Smooth muscle cell (in vitro differentiated cells): Measurements from ENCODE around the gene SPTBN4. TPM values are rescaled to one million over a fixed set of nuclear protein-coding genes. Genes with fewer than 3 reads are reported as not detected.

Source experiments
- DNase-seq: peaks from one replicate; lab custom pipeline; 2025; ENCODE audit not compliant: unreplicated experiment; lab: John Stamatoyannopoulos, UW
- H2AFZ ChIP-seq: fragments of 200-600 bp; sonication (generic); 2 replicates; pipeline ENCODE4 v1.6.0; 2016; ENCODE audit warnings: antibody characterized with exemption, low read depth, mild to moderate bottlenecking
- H3F3A ChIP-seq: fragments of 200-600 bp; sonication (generic); 2 replicates; pipeline ENCODE4 v1.6.0; 2017; ENCODE audit warnings: antibody characterized with exemption, low read depth
- H3K27ac ChIP-seq: fragments of 200-600 bp; sonication (generic); 2 replicates; pipeline ENCODE4 v1.5.1; 2016; ENCODE audit warnings: low read depth, mild to moderate bottlenecking
- H3K27me3 ChIP-seq: fragments of 200-600 bp; sonication (generic); 2 replicates; pipeline ENCODE4 v1.6.1; 2016; ENCODE audit warnings: low read depth, mild to moderate bottlenecking
- H3K36me3 ChIP-seq: fragments of 200-600 bp; sonication (generic); 2 replicates; pipeline ENCODE4 v1.5.1; 2016; ENCODE audit warnings: low read depth
- H3K4me1 ChIP-seq: fragments of 200-600 bp; sonication (generic); 2 replicates; pipeline ENCODE4 v1.5.1; 2016; ENCODE audit warnings: low read depth
- H3K4me2 ChIP-seq: fragments of 200-600 bp; sonication (generic); 2 replicates; pipeline ENCODE4 v1.6.0; 2016; ENCODE audit warnings: mild to moderate bottlenecking
- H3K4me3 ChIP-seq: fragments of 200-600 bp; sonication (generic); 2 replicates; pipeline ENCODE4 v1.5.1; 2016; ENCODE audit warnings: mild to moderate bottlenecking
- H3K79me2 ChIP-seq: fragments of 200-600 bp; sonication (generic); 2 replicates; pipeline ENCODE4 v1.6.0; 2016; ENCODE audit warnings: low read depth, mild to moderate bottlenecking
- H3K9ac ChIP-seq: fragments of 200-600 bp; sonication (generic); 2 replicates; pipeline ENCODE4 v1.6.0; 2016; ENCODE audit warnings: low read depth
- H3K9me3 ChIP-seq: fragments of 200-600 bp; sonication (generic); replicated peaks from 2 replicates; pipeline ENCODE4 v1.5.1; 2016; ENCODE audit warnings: low read depth
- H4K20me1 ChIP-seq: fragments of 200-600 bp; sonication (generic); 2 replicates; pipeline ENCODE4 v1.6.0; 2016; ENCODE audit warnings: low read depth
- WGBS: methylation state at CpG from one replicate; pipeline ENCODE4 v1.1.7; 2016; ENCODE audit warnings: low lambda C conversion rate; 5-methylcytosine and 5-hydroxymethylcytosine counted together
- polyA plus RNA-seq: library from polyadenylated mRNA; unstranded; fragments of >200 nt; fragmentation: Nextera tagmentation; extraction: Ambion mirVana; gene quantifications from 2 replicates; pipeline ENCODE4 v1.2.1, GENCODE V29; 2016
- total RNA-seq: library from RNA; depleted of rRNA; stranded (reverse); fragments of >200 nt; gene quantifications from 2 replicates; pipeline ENCODE4 v1.2.3, GENCODE V29; 2014
- TF ChIP-seq, protein P1 (sequence below): fragments of 200-600 bp; sonication (generic); IDR thresholded peaks from 2 replicates; pipeline ENCODE4 v1.5.1; 2017; ENCODE audit warnings: borderline replicate concordance, mild to moderate bottlenecking, antibody characterized with exemption; ENCODE audit not compliant: insufficient read depth, poor library complexity, severe bottlenecking

Gene SPTBN4
- total and polyA plus RNA-seq, 2 experiments from 2014 or later: 1.0 to 1.2 TPM

DNA sequence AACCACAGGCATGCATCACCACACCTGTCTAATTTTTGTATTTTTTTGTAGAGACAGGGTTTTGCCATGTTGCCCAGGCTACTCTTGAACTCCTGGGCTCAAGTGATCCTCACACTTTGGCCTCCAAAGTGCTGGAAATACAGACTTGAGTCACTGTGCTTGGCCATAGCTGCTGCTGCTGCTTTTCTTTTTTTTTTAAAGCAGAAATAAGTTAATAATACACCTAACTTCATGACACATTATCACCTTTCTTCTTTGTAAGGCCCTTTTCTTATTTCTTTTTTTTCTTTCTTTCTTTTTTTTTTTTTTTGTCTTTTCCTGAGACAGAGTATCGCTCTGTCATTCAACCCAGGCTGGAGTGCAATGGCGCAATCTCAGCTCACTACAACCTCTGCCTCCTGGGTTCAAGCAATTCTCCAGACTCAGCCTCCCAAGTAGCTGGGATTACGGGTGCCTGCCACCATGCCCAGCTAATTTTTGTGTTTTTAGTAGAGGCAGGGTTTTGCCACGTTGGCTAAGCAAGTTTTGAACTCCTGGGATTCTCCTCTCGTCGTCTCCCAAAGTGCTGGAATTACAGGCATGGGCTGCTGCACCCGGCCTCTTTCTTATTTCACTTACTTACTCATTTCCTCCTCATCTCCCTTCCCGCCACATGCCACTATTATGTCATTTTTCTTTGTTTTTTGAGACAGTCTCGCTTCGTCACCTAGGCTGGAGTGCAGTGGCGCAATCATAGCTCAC is 118.6 kb downstream of the SPTBN4 start:
- Histone ChIP-seq H3K27ac (no peak overlapping the region), H3K36me3 (no peaks in the 10 kb centered on the region), H3K9ac (no peak overlapping the region)

DNA sequence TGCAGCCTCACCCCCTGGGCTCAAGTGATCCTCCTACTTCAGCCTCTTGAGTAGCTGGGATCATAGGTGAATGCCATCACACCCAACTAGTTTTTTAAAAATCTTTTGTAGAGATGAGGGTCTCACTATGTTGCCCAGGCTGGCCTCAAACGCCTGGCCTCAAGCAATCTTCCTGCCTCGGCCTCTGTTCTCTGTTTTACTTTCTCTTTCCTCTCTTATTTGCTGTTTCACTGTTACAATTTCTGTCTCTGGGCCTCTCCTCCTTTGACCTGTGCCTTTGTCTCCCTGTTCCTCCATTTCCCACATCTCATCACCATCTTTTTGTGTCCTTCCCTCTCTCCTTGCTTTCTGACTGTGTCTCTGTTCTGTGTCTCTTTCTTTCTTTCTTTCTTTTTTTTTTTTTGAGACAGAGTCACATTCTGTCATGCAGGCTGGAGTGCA is 119.2 kb downstream of the SPTBN4 start:
- Histone ChIP-seq H3K79me2 (no peaks in the 10 kb centered on the region), H2AFZ (no peak overlapping the region), H3K4me3 (no peak overlapping the region), H3K27ac (no peak overlapping the region), H3K9ac (no peak overlapping the region), H4K20me1 (no peaks in the 10 kb centered on the region), H3K27me3 (no peaks in the 10 kb centered on the region), H3F3A (no peaks in the 10 kb centered on the region), H3K4me2 (no peak overlapping the region), H3K4me1 (no peaks in the 10 kb centered on the region), H3K9me3 (no peaks in the 10 kb centered on the region), H3K36me3 (no peaks in the 10 kb centered on the region)
- 90% methylated on average over 2 of the region's 2 CpGs for WGBS
- DNase-seq: no peak
- TF ChIP-seq, protein P1, sequence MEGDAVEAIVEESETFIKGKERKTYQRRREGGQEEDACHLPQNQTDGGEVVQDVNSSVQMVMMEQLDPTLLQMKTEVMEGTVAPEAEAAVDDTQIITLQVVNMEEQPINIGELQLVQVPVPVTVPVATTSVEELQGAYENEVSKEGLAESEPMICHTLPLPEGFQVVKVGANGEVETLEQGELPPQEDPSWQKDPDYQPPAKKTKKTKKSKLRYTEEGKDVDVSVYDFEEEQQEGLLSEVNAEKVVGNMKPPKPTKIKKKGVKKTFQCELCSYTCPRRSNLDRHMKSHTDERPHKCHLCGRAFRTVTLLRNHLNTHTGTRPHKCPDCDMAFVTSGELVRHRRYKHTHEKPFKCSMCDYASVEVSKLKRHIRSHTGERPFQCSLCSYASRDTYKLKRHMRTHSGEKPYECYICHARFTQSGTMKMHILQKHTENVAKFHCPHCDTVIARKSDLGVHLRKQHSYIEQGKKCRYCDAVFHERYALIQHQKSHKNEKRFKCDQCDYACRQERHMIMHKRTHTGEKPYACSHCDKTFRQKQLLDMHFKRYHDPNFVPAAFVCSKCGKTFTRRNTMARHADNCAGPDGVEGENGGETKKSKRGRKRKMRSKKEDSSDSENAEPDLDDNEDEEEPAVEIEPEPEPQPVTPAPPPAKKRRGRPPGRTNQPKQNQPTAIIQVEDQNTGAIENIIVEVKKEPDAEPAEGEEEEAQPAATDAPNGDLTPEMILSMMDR: no peak

More for the DNA sequence above, 118.6 kb downstream of the SPTBN4 start:
- no peaks in the 10 kb centered on the region for H4K20me1 ChIP-seq
- no peak overlapping the region for H3K4me3 ChIP-seq
- DNase-seq: no peak
- WGBS: 85% methylated on average over 11 of the region's 11 CpGs
- no peaks in the 10 kb centered on the region for H3F3A ChIP-seq
- H2AFZ ChIP-seq: no peak overlapping the region
- H3K9me3 ChIP-seq: no peaks in the 10 kb centered on the region
- no peaks in the 10 kb centered on the region for H3K27me3 ChIP-seq
- TF ChIP-seq, protein P1: no peak
- H3K79me2 ChIP-seq: no peaks in the 10 kb centered on the region
- no peaks in the 10 kb centered on the region for H3K4me1 ChIP-seq
- H3K4me2 ChIP-seq: no peak overlapping the region

DNA sequence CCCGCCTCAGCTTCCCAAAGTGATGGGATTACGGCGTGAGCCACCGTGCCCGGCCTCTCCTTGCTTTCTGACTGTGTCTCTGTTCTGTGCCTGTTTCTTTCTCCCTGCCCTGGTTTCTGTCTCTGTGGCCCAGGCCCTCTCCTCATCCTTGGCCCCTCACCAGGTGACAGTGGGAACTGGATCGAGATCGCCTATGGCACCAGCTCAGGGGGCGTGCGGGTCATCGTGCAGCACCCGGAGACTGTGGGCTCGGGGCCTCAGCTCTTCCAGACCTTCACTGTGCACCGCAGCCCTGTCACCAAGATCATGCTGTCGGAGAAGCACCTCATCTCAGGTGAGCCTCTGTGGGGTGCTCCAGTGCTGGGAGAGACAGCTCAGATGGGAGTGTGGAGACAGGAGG is 119.8 kb downstream of the SPTBN4 start:
- WGBS: 97% methylated on average over 14 of the region's 14 CpGs
- DNase-seq: no peak

More for the DNA sequence above, 119.8 kb downstream of the SPTBN4 start:
- Histone ChIP-seq H3K79me2 (no peaks in the 10 kb centered on the region), H3K4me1 (no peaks in the 10 kb centered on the region), H3K9me3 (no peaks in the 10 kb centered on the region), H3K9ac (no peak overlapping the region), H3K4me2 (no peak overlapping the region), H3K27me3 (no peaks in the 10 kb centered on the region), H3K27ac (no peak overlapping the region), H3K36me3 (no peaks in the 10 kb centered on the region), H3K4me3 (no peak overlapping the region), H3F3A (no peaks in the 10 kb centered on the region), H2AFZ (no peak overlapping the region), H4K20me1 (no peaks in the 10 kb centered on the region)
- TF ChIP-seq, protein P1: no peak
